IMR-90 (cell line): ENCODE data around the gene CHGA. TPM values are rescaled to one million over a fixed set of nuclear protein-coding genes. Genes with fewer than 3 reads are reported as not detected.
A peak's percentile ranks its signal among the peaks of the same experiment; 100 is the strongest.

ENCODE experiments used
- ATAC-seq: fragments of 200-7000 bp; cut with Tn5 transposase; 2 replicates; pipeline ENCODE4 v1.9.1; 2020; ENCODE audit warnings: low read depth, mild to moderate bottlenecking, moderate library complexity
- BruUV-seq: library from RNA; stranded (reverse); fragments of 400-500 nt; replicated peaks from 2 replicates; lab custom pipeline; 2021; lab: Mats Ljungman, UMichigan
- CTCF ChIA-PET: fragments of 300-600 bp; formaldehyde crosslinking; extraction: SDS; loops from one replicate; lab custom pipeline; 2021; ENCODE audit warnings: antibody characterized with exemption; lab: Yijun Ruan, JAX
- POLR2A ChIA-PET: fragments of 300-600 bp; sonication (Branson Sonifier 250); formaldehyde crosslinking; loops from one replicate; lab custom pipeline; 2022; ENCODE audit warnings: antibody characterized with exemption; ENCODE audit not compliant: unreplicated experiment; lab: Charles Lee
- DNase-seq: peaks from one replicate; pipeline ENCODE4 v3.0.0; 2013
- H2AFZ ChIP-seq: replicated peaks from 2 replicates; pipeline ENCODE3; 2013; ENCODE audit warnings: low read length, mild to moderate bottlenecking; ENCODE audit not compliant: poor library complexity
- H2AK5ac ChIP-seq: 2 replicates; pipeline ENCODE4 v1.6.1; 2013; ENCODE audit warnings: low read depth, low read length, inconsistent platforms
- H2AK9ac ChIP-seq: replicated peaks from 2 replicates; pipeline ENCODE3; 2013; ENCODE audit warnings: mild to moderate bottlenecking, low read depth, low read length, moderate library complexity; ENCODE audit not compliant: poor library complexity
- H2BK120ac ChIP-seq: 2 replicates; pipeline ENCODE4 v1.6.1; 2013; ENCODE audit warnings: low read depth, low read length, inconsistent platforms
- H2BK15ac ChIP-seq: 3 replicates; pipeline ENCODE4 v1.6.1; 2013; ENCODE audit warnings: low read depth, low read length, inconsistent platforms
- H2BK20ac ChIP-seq: 2 replicates; pipeline ENCODE4 v1.6.1; 2013; ENCODE audit warnings: low read depth, mild to moderate bottlenecking, inconsistent platforms, low read length, moderate library complexity
- H2BK5ac ChIP-seq: 2 replicates; pipeline ENCODE4 v1.6.1; 2013; ENCODE audit warnings: mild to moderate bottlenecking, low read depth, low read length, inconsistent platforms; ENCODE audit not compliant: poor library complexity, severe bottlenecking
- H3K14ac ChIP-seq: replicated peaks from 2 replicates; pipeline ENCODE4 v1.6.1; 2013; ENCODE audit warnings: low read depth, low read length, inconsistent platforms
- H3K18ac ChIP-seq: 2 replicates; pipeline ENCODE4 v1.6.1; 2013; ENCODE audit warnings: low read depth, low read length, control low read depth
- H3K23ac ChIP-seq: 2 replicates; pipeline ENCODE4 v1.6.1; 2013; ENCODE audit warnings: low read depth, low read length, inconsistent platforms
- H3K27ac ChIP-seq: 2 replicates; pipeline ENCODE4 v1.5.1; 2013; ENCODE audit warnings: mild to moderate bottlenecking, control low read depth, low read length; ENCODE audit not compliant: insufficient read depth
- H3K27me3 ChIP-seq: 2 replicates; pipeline ENCODE4 v1.6.1; 2013; ENCODE audit warnings: low read length; ENCODE audit not compliant: control insufficient read depth, insufficient read depth
- H3K36me3 ChIP-seq: 2 replicates; pipeline ENCODE4 v1.6.1; 2013; ENCODE audit warnings: low read length, mixed read lengths; ENCODE audit not compliant: control insufficient read depth, insufficient read depth
- H3K4ac ChIP-seq: 2 replicates; pipeline ENCODE4 v1.6.1; 2013; ENCODE audit warnings: low read depth, low read length, inconsistent platforms
- H3K4me1 ChIP-seq: 2 replicates; pipeline ENCODE4 v1.6.1; 2013; ENCODE audit warnings: low read length, mixed read lengths; ENCODE audit not compliant: control insufficient read depth, insufficient read depth
- H3K4me2 ChIP-seq: 2 replicates; pipeline ENCODE4 v1.6.1; 2013; ENCODE audit warnings: low read depth, mild to moderate bottlenecking, control low read depth, low read length, moderate library complexity
- H3K4me3 ChIP-seq: 2 replicates; pipeline ENCODE4 v1.5.1; 2013; ENCODE audit warnings: low read depth, mild to moderate bottlenecking, control low read depth, low read length, moderate library complexity; ENCODE audit not compliant: insufficient read depth
- H3K56ac ChIP-seq: 2 replicates; pipeline ENCODE4 v1.6.1; 2013; ENCODE audit warnings: low read length, inconsistent platforms; ENCODE audit not compliant: insufficient read depth; ENCODE audit errors: extremely low read depth
- H3K79me1 ChIP-seq, 2 experiments: 2 replicates each; pipeline ENCODE4 v1.6.1; 2013; ENCODE audit warnings: low read length in 2 of 2, inconsistent platforms in 1 of 2, low read depth in 1 of 2
- H3K9ac ChIP-seq: 2 replicates; pipeline ENCODE4 v1.6.1; 2013; ENCODE audit warnings: low read depth, low read length, control low read depth
- H3K9me1 ChIP-seq: 2 replicates; pipeline ENCODE4 v1.6.1; 2013; ENCODE audit warnings: low read length, inconsistent platforms; ENCODE audit not compliant: insufficient read depth
- H3K9me3 ChIP-seq: 2 replicates; pipeline ENCODE4 v1.6.1; 2013; ENCODE audit warnings: low read length; ENCODE audit not compliant: control insufficient read depth, insufficient read depth
- H4K20me1 ChIP-seq: 2 replicates; pipeline ENCODE4 v1.6.1; 2013; ENCODE audit warnings: low read length, inconsistent platforms; ENCODE audit not compliant: insufficient read depth
- H4K5ac ChIP-seq: 2 replicates; pipeline ENCODE4 v1.6.1; 2013; ENCODE audit warnings: mild to moderate bottlenecking, low read depth, low read length, control low read depth
- H4K8ac ChIP-seq, 2 experiments: 2 replicates each; pipeline ENCODE4 v1.6.1; 2013; ENCODE audit warnings: low read depth in 2 of 2, low read length in 2 of 2, control low read depth in 1 of 2, inconsistent platforms in 1 of 2
- H4K91ac ChIP-seq: 2 replicates; pipeline ENCODE4 v1.6.1; 2013; ENCODE audit warnings: low read depth, low read length, inconsistent platforms; ENCODE audit not compliant: insufficient read depth
- BHLHE40 ChIP-seq: fragments of 150-350 bp; IDR thresholded peaks from 2 replicates; pipeline ENCODE4 v1.6.1; 2016; ENCODE audit warnings: mild to moderate bottlenecking, low read depth, low read length
- CEBPB ChIP-seq: IDR thresholded peaks from 2 replicates; pipeline ENCODE4 v1.6.1; 2012; ENCODE audit warnings: low read depth, low read length, improper control_type of control experiment
- CHD1 ChIP-seq: IDR thresholded peaks from 2 replicates; pipeline ENCODE4 v1.6.1; 2012; ENCODE audit warnings: low read depth, low read length, improper control_type of control experiment
- CTCF ChIP-seq: conservative IDR thresholded peaks from 2 replicates; pipeline ENCODE4 v1.5.1; 2012; ENCODE audit warnings: mild to moderate bottlenecking, low read depth, low read length, improper control_type of control experiment
- ELK1 ChIP-seq: fragments of 150-350 bp; IDR thresholded peaks from 2 replicates; pipeline ENCODE4 v1.6.1; 2016; ENCODE audit warnings: low read depth, mild to moderate bottlenecking, low read length, moderate library complexity, borderline replicate concordance
- FOS ChIP-seq: fragments of 150-350 bp; IDR thresholded peaks from 2 replicates; pipeline ENCODE4 v1.6.1; 2016; ENCODE audit warnings: low read depth, low read length
- MAFK ChIP-seq: IDR thresholded peaks from 2 replicates; pipeline ENCODE4 v1.6.1; 2012; ENCODE audit warnings: low read depth, low read length, improper control_type of control experiment
- MAZ ChIP-seq: IDR thresholded peaks from 2 replicates; pipeline ENCODE4 v1.6.1; 2012; ENCODE audit warnings: low read depth, mild to moderate bottlenecking, low read length, improper control_type of control experiment, moderate library complexity, borderline replicate concordance
- MXI1 ChIP-seq: IDR thresholded peaks from 2 replicates; pipeline ENCODE4 v1.6.1; 2012; ENCODE audit warnings: low read depth, mild to moderate bottlenecking, low read length, moderate library complexity, borderline replicate concordance
- NFE2L2 ChIP-seq: fragments of 150-350 bp; IDR thresholded peaks from 2 replicates; pipeline ENCODE4 v1.6.1; 2016; ENCODE audit warnings: low read depth, mild to moderate bottlenecking, low read length
- POLR2A ChIP-seq: IDR thresholded peaks from 2 replicates; pipeline ENCODE4 v1.6.1; 2012; ENCODE audit warnings: mild to moderate bottlenecking, low read depth, low read length
- RAD21 ChIP-seq: IDR thresholded peaks from 2 replicates; pipeline ENCODE4 v1.6.1; 2012; ENCODE audit warnings: low read length, improper control_type of control experiment
- RCOR1 ChIP-seq: IDR thresholded peaks from 2 replicates; pipeline ENCODE4 v1.6.1; 2012; ENCODE audit warnings: mild to moderate bottlenecking, low read length, improper control_type of control experiment; ENCODE audit not compliant: insufficient replicate concordance
- RFX5 ChIP-seq: IDR thresholded peaks from 2 replicates; pipeline ENCODE4 v1.8.0; 2012; ENCODE audit warnings: low read depth, mild to moderate bottlenecking, low read length, moderate library complexity
- SMC3 ChIP-seq: fragments of 150-350 bp; IDR thresholded peaks from 2 replicates; pipeline ENCODE4 v1.6.1; 2016; ENCODE audit warnings: low read depth, mild to moderate bottlenecking, antibody characterized with exemption, low read length, moderate library complexity
- USF2 ChIP-seq: fragments of 150-350 bp; IDR thresholded peaks from 2 replicates; pipeline ENCODE4 v1.6.1; 2017; ENCODE audit warnings: mild to moderate bottlenecking, antibody characterized with exemption, low read length, low read depth
- WGBS, 2 experiments: methylation state at CpG; one replicate each; pipeline versions ENCODE4 v1.1.5 to v1.1.7; 2013; ENCODE audit warnings: missing lambda C conversion rate in 2 of 2; ENCODE audit not compliant: insufficient read length in 1 of 2; ENCODE audit errors: extremely low coverage in 2 of 2; 5-methylcytosine and 5-hydroxymethylcytosine counted together
- dilution Hi-C: fragments of 300-500 bp; cut with HindIII; formaldehyde crosslinking; loops from one replicate; pipeline ENCODE4 v1.14.3; 2018; ENCODE audit warnings: low sequenced_read_pairs; ENCODE audit not compliant: unreplicated experiment
- in situ Hi-C: fragments of 300-500 bp; cut with MboI; formaldehyde crosslinking; loops from 3 replicates; pipeline ENCODE4 v1.14.3; 2019; ENCODE audit warnings: low sequenced_read_pairs, inconsistent platforms, mixed read lengths
- intact Hi-C: fragments of 100-400 bp; cut with micrococcal nuclease; formaldehyde crosslinking; loops from 2 replicates; pipeline ENCODE4 v1.10.0; 2022
- polyA plus RNA-seq, 3 experiments: library from polyadenylated mRNA; depleted of rRNA; stranded (reverse); fragments of >200 nt; gene quantifications; 2 replicates each; pipeline ENCODE4 v1.2.3, GENCODE V29; 2012; ENCODE audit warnings: low replicate concordance in 1 of 3
- total RNA-seq: library from RNA; depleted of rRNA; stranded (reverse); fragments of >200 nt; gene quantifications from 2 replicates; pipeline ENCODE4 v1.2.3, GENCODE V29; 2012

Gene CHGA
- total and polyA plus RNA-seq, 2 of the 4 experiments (the other 2 are of a cell fraction), result not detected

- Histone ChIP-seq H2AFZ (no peak overlapping the region), H3K14ac (no peak overlapping the region), H4K20me1 (no peaks in the 10 kb centered on the region), H3K4me2 (no peak overlapping the region), H3K27ac (no peak overlapping the region), H2BK120ac (no peak overlapping the region), H2BK20ac (no peak overlapping the region), H3K18ac (no peak overlapping the region), H3K23ac (no peak overlapping the region), H2BK15ac (no peak overlapping the region), H3K9me1 (no peaks in the 10 kb centered on the region), H3K79me1 (no peaks in the 10 kb centered on the region), H3K9ac (no peak overlapping the region), H2AK5ac (no peak overlapping the region), H2AK9ac (peak overlapping the region; percentile 28), H3K4ac (no peak overlapping the region), H4K8ac (no peak overlapping the region), H2BK5ac (no peak overlapping the region), H4K5ac (no peak overlapping the region), H4K91ac (no peak overlapping the region), H3K27me3 (no peaks in the 10 kb centered on the region), H3K36me3 (no peaks in the 10 kb centered on the region; the same call in 1 of the 2 replicates), H3K56ac (no peak overlapping the region), H3K4me3 (no peak overlapping the region), H3K4me1 (no peaks in the 10 kb centered on the region), H3K9me3 (no peaks in the 10 kb centered on the region)
- BruUV-seq, result no TSS peak
- DNase-seq (no peak), ATAC-seq (no peak)
- ChIA-PET POLR2A (no interaction called here), CTCF (interaction anchor here (0.6 kb wide), 1 partner anchor 189 kb away, joined by 3 read pairs; no protein-coding TSS in a partner anchor)
- TF ChIP-seq USF2 (no peak), RCOR1 (no peak), MAFK (no peak), CTCF (no peak), MXI1 (no peak), RFX5 (no peak), ELK1 (no peak), MAZ (no peak), CHD1 (no peak), BHLHE40 (no peak), NFE2L2 (no peak), CEBPB (no peak), POLR2A (no peak), RAD21 (no peak), SMC3 (no peak), FOS (no peak)
- 90% methylated on average over 7 of the region's 12 CpGs; no CpG with 5 or more reads in 1 of the 2 experiments for WGBS, 2 experiments
- dilution Hi-C loops, result no loop called here
- in situ Hi-C loops, result no loop called here
- intact Hi-C loops, result no loop called here
These were observed 22.6 kb downstream of the CHGA start for GRCh38 chr14:92945544-92945943.
